ENCODE results near the gene KIF17.

KIF17 gene

DNA sequence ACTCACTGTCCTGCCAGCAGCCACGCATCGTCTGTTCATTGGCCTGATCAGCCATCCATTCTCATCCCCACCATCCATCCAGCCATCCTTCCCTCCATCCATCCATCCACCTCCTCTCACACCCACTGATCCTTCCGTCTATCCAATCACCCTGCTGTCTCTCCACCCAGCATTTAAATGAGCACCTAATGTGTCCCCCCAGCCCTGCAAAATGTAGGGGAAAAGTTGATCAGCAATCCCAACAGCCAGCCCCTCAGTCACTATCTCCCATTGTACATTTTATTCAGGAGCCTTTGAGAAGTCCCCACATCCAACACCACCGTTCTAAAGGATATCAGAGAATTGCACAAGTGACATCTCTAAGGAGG is 45.6 kb downstream of the KIF17 start:
- no peaks in the 10 kb centered on the region for H3K9me3 Mint-ChIP-seq
- no peak overlapping the region for H3K27ac Mint-ChIP-seq
- H3K36me3 Mint-ChIP-seq (ENCODE audit: low read depth) = no peaks in the 10 kb centered on the region
- H3K27me3 Mint-ChIP-seq = peaks cover 14% of the 10 kb centered on the region
- no peak overlapping the region for H3K4me3 Mint-ChIP-seq
- no peaks in the 10 kb centered on the region for H3K4me1 Mint-ChIP-seq (ENCODE audit: low read depth)

DNA sequence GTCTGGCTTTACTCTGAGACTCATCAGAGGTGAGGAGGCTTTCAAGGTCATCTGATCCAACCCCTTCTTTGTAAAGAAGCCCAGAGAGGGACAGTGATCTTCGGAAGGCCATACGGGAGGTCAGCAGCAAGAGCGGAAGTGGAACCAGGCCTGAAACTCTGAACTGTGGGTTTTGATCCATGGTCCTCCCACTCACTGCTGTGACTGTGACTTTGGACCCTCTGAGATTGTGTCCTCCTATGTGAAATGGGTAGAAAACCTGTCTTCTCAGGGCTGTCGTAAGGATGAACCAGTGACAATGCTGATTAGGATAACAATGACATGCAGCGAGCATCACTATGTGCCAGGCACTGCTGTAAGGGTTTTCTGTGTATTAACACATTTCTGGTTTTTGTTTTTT is 46.9 kb downstream of the KIF17 start:
- H3K36me3 Mint-ChIP-seq (ENCODE audit: low read depth) = no peaks in the 10 kb centered on the region
- no peak overlapping the region for H3K4me3 Mint-ChIP-seq
- H3K27ac Mint-ChIP-seq = no peak overlapping the region
- H3K27me3 Mint-ChIP-seq = peaks cover 11% of the 10 kb centered on the region
- no peaks in the 10 kb centered on the region for H3K9me3 Mint-ChIP-seq
- no peaks in the 10 kb centered on the region for H3K4me1 Mint-ChIP-seq (ENCODE audit: low read depth)

DNA sequence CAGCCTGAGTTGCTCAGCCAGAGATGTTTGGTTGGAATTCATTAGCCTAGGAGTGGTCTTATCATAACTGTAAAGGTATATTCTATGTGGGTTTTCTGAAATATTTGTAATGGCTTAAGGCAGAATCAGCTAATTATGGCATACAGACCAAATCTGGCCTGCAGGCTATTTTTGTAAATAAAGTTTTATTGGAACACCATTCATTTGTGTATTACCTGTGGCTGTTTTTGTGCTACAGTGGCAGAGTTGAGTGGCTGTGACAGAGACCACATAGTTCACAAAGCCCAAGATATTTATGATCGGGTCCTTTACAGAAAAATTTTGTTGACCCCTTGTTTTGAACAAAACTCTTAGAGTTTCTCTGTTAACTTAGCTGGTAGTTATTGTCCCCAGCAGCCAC is 49.2 kb downstream of the KIF17 start:
- Mint-ChIP-seq H3K36me3 (ENCODE audit: low read depth) (no peaks in the 10 kb centered on the region), H3K9me3 (no peaks in the 10 kb centered on the region), H3K27ac (no peak overlapping the region), H3K4me3 (no peak overlapping the region), H3K4me1 (ENCODE audit: low read depth) (no peaks in the 10 kb centered on the region), H3K27me3 (peaks cover 7% of the 10 kb centered on the region)

DNA sequence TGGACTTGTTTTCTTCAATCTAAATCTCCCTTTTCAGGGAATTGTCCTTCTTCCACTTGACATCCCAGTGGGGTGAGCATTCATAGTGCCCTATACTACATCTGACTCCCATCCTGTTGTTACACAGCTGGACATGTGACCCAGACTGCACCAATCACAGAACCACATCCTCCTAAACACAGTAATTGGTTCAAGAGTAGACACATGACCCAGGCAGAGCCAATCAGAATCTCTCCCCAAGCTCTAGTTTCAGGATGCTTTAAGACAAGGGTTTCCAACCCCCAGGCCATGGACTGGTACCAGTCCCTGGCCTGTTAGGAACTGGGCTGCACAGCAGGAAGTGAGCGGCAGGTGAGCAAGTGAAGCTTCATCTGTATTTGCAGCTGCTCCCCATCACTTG is 51.0 kb downstream of the KIF17 start:
- Mint-ChIP-seq H3K27me3 (no peaks in the 10 kb centered on the region), H3K27ac (no peak overlapping the region), H3K4me3 (no peak overlapping the region), H3K36me3 (ENCODE audit: low read depth) (no peaks in the 10 kb centered on the region), H3K9me3 (no peaks in the 10 kb centered on the region), H3K4me1 (ENCODE audit: low read depth) (peaks cover 9% of the 10 kb centered on the region)

DNA sequence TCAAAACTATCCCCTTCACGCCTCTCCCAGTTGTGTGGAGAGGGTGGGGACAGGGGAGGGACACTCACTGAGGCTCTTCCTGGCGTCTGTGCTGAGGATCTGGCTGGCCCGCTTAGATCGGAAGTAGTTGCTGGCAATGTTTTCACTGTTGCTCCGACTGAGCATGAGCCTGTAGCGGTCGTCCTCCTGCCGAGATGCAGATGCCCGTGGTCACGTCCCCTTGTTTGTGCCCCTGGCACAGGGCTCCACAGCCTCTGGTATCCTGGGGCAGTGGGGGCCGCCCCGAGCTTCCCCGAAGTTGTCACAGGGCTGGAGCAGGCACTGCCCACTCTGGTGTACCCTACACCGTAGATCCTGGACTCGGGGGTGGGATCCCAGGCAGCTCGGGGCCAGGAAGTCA is 51.7 kb downstream of the KIF17 start:
- Mint-ChIP-seq H3K27me3 (no peaks in the 10 kb centered on the region), H3K9me3 (no peaks in the 10 kb centered on the region), H3K27ac (no peak overlapping the region), H3K4me1 (ENCODE audit: low read depth) (peaks cover 10% of the 10 kb centered on the region), H3K4me3 (no peak overlapping the region), H3K36me3 (ENCODE audit: low read depth) (no peaks in the 10 kb centered on the region)

DNA sequence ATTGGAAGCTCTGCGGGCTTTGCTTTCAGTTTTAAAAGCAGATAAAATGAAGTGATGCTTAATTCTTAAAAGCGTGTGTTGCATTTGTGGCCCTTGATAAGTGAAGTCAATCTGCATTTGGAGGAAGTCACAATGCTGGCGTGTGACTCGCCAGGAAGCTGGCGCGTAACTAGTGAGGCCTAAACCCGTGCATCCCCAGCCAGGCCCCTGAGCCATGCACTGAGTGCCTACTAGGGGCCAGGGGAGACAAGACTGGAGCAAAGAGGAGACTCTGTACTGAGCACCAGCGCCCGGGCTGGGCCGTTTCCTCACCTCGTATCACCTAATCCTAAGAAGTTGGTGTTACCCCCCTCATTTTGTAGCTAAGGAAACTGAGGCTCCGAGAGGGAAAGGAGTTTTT is 52.1 kb downstream of the KIF17 start:
- Mint-ChIP-seq H3K27me3 (no peaks in the 10 kb centered on the region), H3K4me3 (no peak overlapping the region), H3K9me3 (no peaks in the 10 kb centered on the region), H3K4me1 (ENCODE audit: low read depth) (peaks cover 12% of the 10 kb centered on the region), H3K36me3 (ENCODE audit: low read depth) (no peaks in the 10 kb centered on the region), H3K27ac (no peak overlapping the region)

DNA sequence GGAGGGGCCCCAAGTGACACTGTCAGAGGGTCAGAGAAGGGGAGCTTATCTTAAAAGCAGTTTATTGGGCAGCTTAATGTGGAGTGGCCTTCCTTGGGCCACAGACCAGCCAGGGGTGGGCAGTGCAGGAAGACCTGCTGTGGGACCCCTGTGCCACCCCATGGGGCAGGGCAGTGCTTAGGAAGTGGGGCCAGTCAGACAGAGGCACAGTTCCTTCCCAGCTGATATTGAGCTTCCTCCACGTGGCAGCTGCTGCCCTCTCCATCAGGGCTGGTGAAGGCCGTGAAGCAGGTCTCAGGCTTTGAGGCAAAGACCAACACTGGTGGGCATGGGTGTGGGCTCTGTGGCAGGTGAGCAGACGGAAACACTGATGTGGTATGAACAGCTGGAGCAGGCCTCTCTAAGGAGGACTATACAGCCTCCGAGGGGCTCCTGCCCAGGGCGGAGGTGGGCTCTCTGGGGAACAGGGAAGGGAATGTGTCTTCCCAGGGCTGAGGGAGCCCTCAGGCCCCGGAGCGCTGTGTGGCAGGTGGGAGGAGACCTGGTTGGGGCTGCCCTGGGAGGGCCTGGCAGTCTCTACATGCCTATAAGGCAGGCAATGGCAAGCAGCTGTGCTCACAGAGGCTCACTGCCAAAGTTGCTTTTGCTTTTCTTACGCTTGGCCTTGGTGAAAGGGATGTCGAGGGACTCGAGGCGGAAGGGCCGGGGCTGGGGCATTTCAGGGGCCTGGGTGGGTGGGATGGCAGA is 53.7 kb downstream of the KIF17 start:
- Mint-ChIP-seq H3K36me3 (ENCODE audit: low read depth) (peaks cover 10% of the 10 kb centered on the region), H3K27me3 (no peaks in the 10 kb centered on the region), H3K4me1 (ENCODE audit: low read depth) (peaks cover 28% of the 10 kb centered on the region), H3K9me3 (no peaks in the 10 kb centered on the region), H3K4me3 (no peak overlapping the region), H3K27ac (no peak overlapping the region)

DNA sequence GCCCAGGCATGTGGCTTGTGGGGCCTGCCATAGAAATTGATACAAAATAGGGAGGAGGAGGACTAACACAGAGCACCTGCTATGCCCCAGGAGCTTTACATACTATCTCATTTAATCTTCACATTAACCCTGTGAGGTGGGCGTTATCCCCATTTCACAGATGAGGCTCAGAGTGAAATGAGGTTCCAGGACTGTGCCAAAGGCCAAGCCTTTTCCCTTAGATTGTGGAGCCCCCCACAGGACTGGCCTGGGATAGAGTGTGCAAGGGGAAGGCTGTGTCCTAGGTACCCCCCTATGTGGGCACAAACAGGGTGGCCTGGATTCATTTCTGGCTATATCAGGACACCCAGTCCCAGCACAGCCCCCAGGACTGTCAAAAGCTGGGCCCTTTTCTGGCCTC is 54.4 kb downstream of the KIF17 start:
- Mint-ChIP-seq H3K4me3 (no peak overlapping the region), H3K36me3 (ENCODE audit: low read depth) (peaks cover 15% of the 10 kb centered on the region), H3K27ac (no peak overlapping the region), H3K27me3 (no peaks in the 10 kb centered on the region), H3K9me3 (no peaks in the 10 kb centered on the region), H3K4me1 (ENCODE audit: low read depth) (peaks cover 36% of the 10 kb centered on the region)

DNA sequence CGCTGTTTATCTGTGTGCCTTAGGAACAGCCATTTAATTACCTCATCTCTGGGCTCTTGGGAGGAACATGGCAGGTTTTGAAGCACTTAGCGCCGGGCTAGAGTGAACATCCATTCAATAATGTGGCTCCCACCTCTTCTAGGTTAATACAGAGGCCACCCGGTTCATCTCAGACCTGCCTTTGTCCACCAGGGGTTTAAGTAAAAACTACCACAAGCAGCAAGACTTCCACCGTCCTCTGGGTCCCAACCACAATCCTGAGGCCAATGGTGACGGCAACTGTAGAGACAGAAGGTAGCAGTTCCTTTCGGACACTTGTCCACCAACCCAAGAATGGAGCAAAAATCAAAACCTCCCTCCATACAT is 55.7 kb downstream of the KIF17 start:
- Mint-ChIP-seq H3K4me3 (peak overlapping the region; percentile 99), H3K27ac (peak overlapping the region; percentile 88), H3K36me3 (ENCODE audit: low read depth) (peaks cover 28% of the 10 kb centered on the region), H3K27me3 (no peaks in the 10 kb centered on the region), H3K9me3 (no peaks in the 10 kb centered on the region), H3K4me1 (ENCODE audit: low read depth) (peaks cover 44% of the 10 kb centered on the region)

DNA sequence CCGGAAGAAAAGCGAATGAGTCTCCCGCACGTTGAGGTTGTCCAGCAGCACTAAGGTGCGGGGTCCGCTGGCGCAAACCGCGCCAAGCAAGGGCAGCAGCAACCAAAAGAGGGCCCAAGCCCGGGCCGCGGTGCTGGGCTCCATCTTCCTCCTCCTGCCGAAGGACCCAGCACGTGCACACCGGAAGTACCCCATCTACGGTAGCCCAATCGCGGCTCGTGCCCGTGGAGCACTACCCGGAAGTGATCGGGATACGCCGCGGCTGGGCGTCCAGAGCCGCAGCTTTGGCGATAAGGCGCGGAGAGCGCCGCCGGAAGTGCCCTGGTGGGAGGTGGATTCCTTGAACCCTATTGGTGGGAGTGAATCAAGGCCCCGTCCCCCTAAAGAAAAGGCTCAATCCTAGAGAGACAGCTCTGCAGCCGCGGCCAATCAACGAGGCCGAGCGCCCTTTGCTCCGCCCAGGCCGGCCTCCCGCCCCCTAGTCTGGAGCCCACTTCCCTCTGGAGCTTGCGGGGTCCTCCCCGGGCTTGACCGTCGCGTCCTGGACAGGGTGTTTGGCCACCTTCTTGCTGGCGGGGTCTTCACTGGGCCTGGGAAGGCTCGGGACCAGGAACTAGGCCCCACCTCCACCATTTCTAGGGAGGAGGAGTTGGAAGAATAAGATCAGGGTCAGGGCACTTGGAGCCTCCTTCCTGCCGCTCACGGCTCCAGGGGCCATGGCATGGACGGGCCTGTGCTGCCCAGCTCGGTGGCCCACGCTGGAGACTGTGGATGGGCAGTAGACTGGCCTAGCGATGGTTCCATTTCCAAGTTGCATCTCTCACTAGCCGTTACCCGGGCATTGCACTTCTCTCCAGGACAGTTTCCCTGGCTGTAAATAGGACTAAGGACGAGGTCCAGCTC is 56.3 kb downstream of the KIF17 start, which contains the start of gene DDOST:
TSS of gene DDOST (minus strand) at position 163 of the 903 bp plus-strand sequence. CDS start at position 144, 19 bp downstream.
- Mint-ChIP-seq H3K36me3 (ENCODE audit: low read depth) (peaks cover 34% of the 10 kb centered on the region), H3K4me1 (ENCODE audit: low read depth) (peaks cover 48% of the 10 kb centered on the region), H3K27me3 (no peaks in the 10 kb centered on the region), H3K27ac (peak within 1 kb of the TSS; percentile 98), H3K9me3 (no peaks in the 10 kb centered on the region), H3K4me3 (peak within 1 kb of the TSS; percentile 99)

DNA sequence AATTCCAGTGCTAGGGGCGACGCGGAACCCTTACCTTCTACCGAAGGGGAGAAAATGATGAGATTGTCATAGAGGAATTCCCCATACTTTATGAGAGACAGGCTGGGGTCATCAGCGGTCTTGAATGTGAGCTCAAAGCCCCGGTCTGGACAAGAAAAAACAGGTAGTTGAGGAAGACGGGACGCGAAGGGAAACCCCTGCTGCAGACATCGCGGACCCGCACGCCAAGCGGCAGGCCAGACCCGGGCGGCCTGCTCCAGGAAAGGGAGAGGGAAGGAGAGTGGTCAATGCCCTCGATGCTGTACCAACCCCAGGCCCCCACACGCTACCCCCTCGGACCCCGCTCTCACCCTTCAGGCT is 57.0 kb downstream of the KIF17 start:
- Mint-ChIP-seq H3K36me3 (ENCODE audit: low read depth) (peaks cover 37% of the 10 kb centered on the region), H3K9me3 (no peaks in the 10 kb centered on the region)

DNA sequence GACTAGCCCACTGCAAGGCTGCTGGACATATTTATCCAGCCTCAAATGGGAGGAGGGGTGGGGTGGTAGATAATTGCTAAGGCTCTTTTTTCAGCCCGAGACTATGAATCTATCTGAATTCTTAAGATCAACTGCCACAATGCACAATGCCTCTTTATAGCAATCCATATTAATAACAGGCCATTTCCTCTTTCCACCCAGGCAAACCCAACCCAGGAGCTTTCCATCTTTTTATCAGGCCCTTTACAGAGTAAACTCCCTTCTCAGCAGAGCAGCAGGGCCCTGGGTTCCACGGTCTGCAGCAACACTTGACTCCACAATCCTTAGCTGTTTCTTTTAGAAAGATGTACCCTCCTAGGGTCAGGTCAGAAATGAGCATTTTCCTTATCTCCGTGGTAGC is 57.4 kb downstream of the KIF17 start:
- peaks cover 41% of the 10 kb centered on the region for H3K36me3 Mint-ChIP-seq (ENCODE audit: low read depth)
- H3K27me3 Mint-ChIP-seq = no peaks in the 10 kb centered on the region
- peaks cover 48% of the 10 kb centered on the region for H3K4me1 Mint-ChIP-seq (ENCODE audit: low read depth)
- H3K4me3 Mint-ChIP-seq = peak overlapping the region; percentile 99
- no peaks in the 10 kb centered on the region for H3K9me3 Mint-ChIP-seq
- H3K27ac Mint-ChIP-seq = peak overlapping the region; percentile 98

More for the DNA sequence above, 57.0 kb downstream of the KIF17 start:
- H3K27me3 Mint-ChIP-seq = no peaks in the 10 kb centered on the region
- peak overlapping the region; percentile 98 for H3K27ac Mint-ChIP-seq
- H3K4me3 Mint-ChIP-seq = peak overlapping the region; percentile 99
- H3K4me1 Mint-ChIP-seq (ENCODE audit: low read depth) = peaks cover 48% of the 10 kb centered on the region

DNA sequence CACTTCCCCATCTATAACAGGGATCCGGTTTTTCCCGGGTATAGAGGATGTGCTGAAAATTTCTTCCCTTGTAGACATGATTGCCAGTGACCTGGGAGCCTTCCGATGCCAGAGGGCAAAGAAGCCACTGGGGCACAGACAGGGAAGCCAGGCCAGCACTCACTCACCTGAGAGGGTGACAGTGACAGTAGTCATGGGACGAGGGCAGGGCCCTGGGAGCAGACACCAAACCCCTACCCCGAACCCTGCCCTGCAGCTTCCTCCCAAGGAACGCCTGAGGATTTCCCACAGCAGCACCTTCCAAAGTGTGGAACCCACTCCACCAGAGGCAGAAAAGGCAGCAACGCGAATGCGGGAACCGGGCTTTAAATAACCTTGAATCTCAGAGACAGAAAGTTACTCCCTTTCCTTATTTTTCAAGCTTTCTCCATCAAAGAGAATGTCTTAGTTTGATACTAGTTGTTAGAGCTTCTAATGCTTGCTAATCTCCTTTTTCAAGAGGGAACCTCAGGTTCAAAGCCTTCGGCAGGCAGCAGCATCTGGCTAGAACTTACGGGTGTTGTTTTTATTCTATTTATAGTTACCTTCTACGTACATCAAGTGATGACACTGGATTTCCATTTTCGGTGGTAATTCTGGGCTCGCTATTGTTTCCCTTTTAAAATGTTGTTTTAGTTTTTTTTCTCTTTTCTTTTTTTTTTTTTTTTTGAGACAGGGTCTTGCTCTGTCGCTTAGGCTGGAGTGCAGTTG is 59.5 kb downstream of the KIF17 start:
- Mint-ChIP-seq H3K36me3 (ENCODE audit: low read depth) (peaks cover 52% of the 10 kb centered on the region), H3K27me3 (no peaks in the 10 kb centered on the region)

DNA sequence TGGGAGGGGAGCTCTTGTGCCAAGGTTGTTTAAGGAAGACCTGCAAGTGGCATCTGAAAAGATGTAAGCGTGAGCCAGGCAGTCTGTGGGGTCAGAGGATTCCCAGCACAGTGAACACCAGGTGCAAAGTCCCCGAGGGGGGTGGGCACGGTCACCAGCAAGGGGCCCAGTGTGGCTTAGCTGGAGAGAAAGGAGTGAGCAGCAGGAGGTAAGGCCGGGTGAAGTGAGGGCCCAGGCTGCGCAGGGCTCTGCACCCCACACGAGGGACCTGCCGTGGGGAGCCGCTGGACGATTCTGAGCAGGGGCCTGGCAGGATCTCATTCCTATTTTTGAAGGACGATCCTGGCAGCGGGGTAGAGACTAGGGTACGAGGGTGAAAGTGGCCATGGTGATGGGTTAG is 60.8 kb downstream of the KIF17 start:
- no peaks in the 10 kb centered on the region for H3K9me3 Mint-ChIP-seq
- peaks cover 65% of the 10 kb centered on the region for H3K36me3 Mint-ChIP-seq (ENCODE audit: low read depth)
- peaks cover 40% of the 10 kb centered on the region for H3K4me1 Mint-ChIP-seq (ENCODE audit: low read depth)
- H3K27ac Mint-ChIP-seq = peak overlapping the region; percentile 67
- H3K27me3 Mint-ChIP-seq = no peaks in the 10 kb centered on the region
- H3K4me3 Mint-ChIP-seq = no peak overlapping the region

More for the DNA sequence above, 59.5 kb downstream of the KIF17 start:
- peaks cover 48% of the 10 kb centered on the region for H3K4me1 Mint-ChIP-seq (ENCODE audit: low read depth)
- peak overlapping the region; percentile 98 for H3K27ac Mint-ChIP-seq
- peak overlapping the region; percentile 99 for H3K4me3 Mint-ChIP-seq
- no peaks in the 10 kb centered on the region for H3K9me3 Mint-ChIP-seq

Data from stimulated activated naive CD8-positive, alpha-beta T cell treated with anti-CD3 and anti-CD28 coated beads, Interleukin-15, Interleukin-2, amounts not matched to agents 100 ng/mL and 50 ng/mL, for 24 hours (primary cell).